HepG2 (cell line): Measurements from ENCODE around the gene PNP. TPM values are rescaled to one million over a fixed set of nuclear protein-coding genes. Genes with fewer than 3 reads are reported as not detected.
A peak's percentile ranks its signal among the peaks of the same experiment; 100 is the strongest.

Source experiments
- CBX5 ChIP-seq: sonication (generic); formaldehyde crosslinking; IDR thresholded peaks from 2 replicates; pipeline ENCODE4 v1.4.0; 2020; ENCODE audit warnings: missing genetic modification reagents, borderline replicate concordance
- CC2D1A ChIP-seq: sonication (generic); formaldehyde crosslinking; IDR thresholded peaks from 2 replicates; pipeline ENCODE4 v1.8.1; 2023; ENCODE audit warnings: mild to moderate bottlenecking, missing genetic modification reagents
- CEBPG ChIP-seq: IDR thresholded peaks from 2 replicates; pipeline ENCODE4 v1.6.1; 2016
- ELF1 ChIP-seq: sonication (generic); formaldehyde crosslinking; IDR thresholded peaks from 2 replicates; pipeline ENCODE4 v1.4.0; 2020; ENCODE audit warnings: missing genetic modification reagents
- FOXC1 ChIP-seq: sonication (generic); formaldehyde crosslinking; IDR thresholded peaks from 2 replicates; pipeline ENCODE4 v1.8.0; 2022; ENCODE audit warnings: mild to moderate bottlenecking, missing genetic modification reagents, borderline replicate concordance
- FOXO1 ChIP-seq: sonication (generic); formaldehyde crosslinking; IDR thresholded peaks from 2 replicates; pipeline ENCODE4 v1.4.0; 2020; ENCODE audit warnings: missing genetic modification reagents
- KLF6 ChIP-seq: IDR thresholded peaks from 2 replicates; pipeline ENCODE4 v1.8.0; 2016; ENCODE audit warnings: missing biosample characterization, missing genetic modification reagents
- MEIS2 ChIP-seq: sonication (generic); formaldehyde crosslinking; IDR thresholded peaks from 2 replicates; pipeline ENCODE4 v1.9.0; 2021; ENCODE audit warnings: mild to moderate bottlenecking, missing genetic modification reagents
- NRL ChIP-seq: sonication (generic); formaldehyde crosslinking; IDR thresholded peaks from 2 replicates; pipeline ENCODE4 v1.5.0; 2020; ENCODE audit warnings: missing genetic modification reagents, mild to moderate bottlenecking, moderate library complexity, borderline replicate concordance
- ZBTB3 ChIP-seq: sonication (generic); formaldehyde crosslinking; IDR thresholded peaks from 2 replicates; pipeline ENCODE4 v1.4.0; 2020; ENCODE audit warnings: low read depth, mild to moderate bottlenecking, moderate library complexity, missing genetic modification reagents, borderline replicate concordance
- ZNF430 ChIP-seq: sonication (generic); formaldehyde crosslinking; IDR thresholded peaks from 2 replicates; pipeline ENCODE4 v1.9.0; 2021; ENCODE audit warnings: mild to moderate bottlenecking, missing genetic modification reagents
- ZSCAN29 ChIP-seq: sonication (generic); formaldehyde crosslinking; conservative IDR thresholded peaks from 2 replicates; pipeline ENCODE4 v1.4.0; 2020; ENCODE audit warnings: mild to moderate bottlenecking, missing genetic modification reagents
- polyA plus RNA-seq, 8 experiments: library from polyadenylated mRNA; depleted of rRNA in 3 of 8; stranded (reverse) in 7 of 8; unstranded in 1 of 8; fragments of >200 nt; fragmentation: Illumina TruSeq in 4 of 8; extraction: Trizol in 4 of 8; gene quantifications; 2 replicates each; pipeline versions ENCODE4 v1.2.1 to v1.2.3, GENCODE V29; 2011 to 2016; ENCODE audit warnings: low read depth in 4 of 8, missing spikeins in 1 of 8, mixed read lengths in 1 of 8; ENCODE audit not compliant: insufficient read depth in 1 of 8
- total RNA-seq, 5 experiments: library from RNA; depleted of rRNA; stranded (reverse); fragments of >200 nt; fragmentation: Illumina TruSeq; extraction: Trizol; gene quantifications; 2 replicates each; pipeline ENCODE4 v1.2.3, GENCODE V29; 2016; ENCODE audit warnings: low read depth in 1 of 5
- TF ChIP-seq, protein P1 (sequence below): sonication (generic); formaldehyde crosslinking; IDR thresholded peaks from 2 replicates; pipeline ENCODE4 v1.5.0; 2020; ENCODE audit warnings: mild to moderate bottlenecking, missing genetic modification reagents, borderline replicate concordance
- TF ChIP-seq, protein P2 (sequence below): sonication (generic); formaldehyde crosslinking; IDR thresholded peaks from 2 replicates; pipeline ENCODE4 v1.8.1; 2023; ENCODE audit warnings: mild to moderate bottlenecking, missing genetic modification reagents
- TF ChIP-seq, protein P3 (sequence below): sonication (generic); formaldehyde crosslinking; IDR thresholded peaks from 2 replicates; pipeline ENCODE4 v1.4.0; 2020; ENCODE audit warnings: mild to moderate bottlenecking, missing genetic modification reagents
- TF ChIP-seq, protein P4 (sequence below): sonication (generic); formaldehyde crosslinking; IDR thresholded peaks from 2 replicates; pipeline ENCODE4 v1.5.1; 2020; ENCODE audit warnings: mild to moderate bottlenecking, moderate library complexity, missing genetic modification reagents
- TF ChIP-seq, protein P5 (sequence below): sonication (generic); formaldehyde crosslinking; IDR thresholded peaks from 2 replicates; pipeline ENCODE4 v1.4.0; 2020; ENCODE audit warnings: mild to moderate bottlenecking, missing genetic modification reagents, borderline replicate concordance

The PNP gene
- total and polyA plus RNA-seq, 2 of the 13 experiments (the other 11 are each of a cell fraction or from before 2014, with no cell fraction given) = 45.4 to 74.8 TPM

DNA sequence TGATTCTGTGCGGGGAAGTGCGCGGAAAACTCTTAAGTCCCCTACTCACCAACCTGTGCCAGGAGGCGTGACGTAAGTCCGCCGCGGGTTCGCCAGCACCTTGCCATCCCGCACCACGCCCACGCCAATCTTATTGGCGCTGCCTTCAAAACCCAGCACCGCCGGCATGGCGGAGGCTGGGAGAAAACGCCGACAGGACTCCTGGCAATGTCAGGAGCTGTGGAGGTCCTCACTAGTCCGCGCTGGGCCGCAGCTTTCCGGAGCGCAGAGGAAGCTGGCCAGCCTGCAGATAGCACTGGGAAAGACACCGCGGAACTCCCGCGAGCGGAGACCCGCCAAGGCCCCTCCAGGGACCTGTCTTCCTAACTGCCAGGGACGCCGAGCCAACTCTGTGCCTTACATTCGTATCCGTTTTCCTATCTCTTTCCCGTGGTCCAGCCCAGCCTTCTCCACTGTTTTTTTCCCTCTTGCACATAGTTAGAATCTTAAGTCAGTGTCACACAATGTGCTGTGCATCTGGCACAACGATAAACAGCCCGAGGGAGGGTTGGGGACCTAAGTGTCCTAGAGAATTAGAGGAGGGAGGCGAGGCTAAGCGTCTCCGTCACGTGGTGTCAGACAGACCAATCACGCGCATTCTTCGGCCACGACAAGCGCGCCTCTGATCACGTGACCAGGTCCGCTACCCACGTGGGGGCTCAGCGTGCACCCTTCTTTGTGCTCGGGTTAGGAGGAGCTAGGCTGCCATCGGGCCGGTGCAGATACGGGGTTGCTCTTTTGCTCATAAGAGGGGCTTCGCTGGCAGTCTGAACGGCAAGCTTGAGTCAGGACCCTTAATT lies 14.5 kb upstream of the PNP start, which contains the start of the genes APEX1 and OSGEP (continued):
- TF ChIP-seq, protein P1, sequence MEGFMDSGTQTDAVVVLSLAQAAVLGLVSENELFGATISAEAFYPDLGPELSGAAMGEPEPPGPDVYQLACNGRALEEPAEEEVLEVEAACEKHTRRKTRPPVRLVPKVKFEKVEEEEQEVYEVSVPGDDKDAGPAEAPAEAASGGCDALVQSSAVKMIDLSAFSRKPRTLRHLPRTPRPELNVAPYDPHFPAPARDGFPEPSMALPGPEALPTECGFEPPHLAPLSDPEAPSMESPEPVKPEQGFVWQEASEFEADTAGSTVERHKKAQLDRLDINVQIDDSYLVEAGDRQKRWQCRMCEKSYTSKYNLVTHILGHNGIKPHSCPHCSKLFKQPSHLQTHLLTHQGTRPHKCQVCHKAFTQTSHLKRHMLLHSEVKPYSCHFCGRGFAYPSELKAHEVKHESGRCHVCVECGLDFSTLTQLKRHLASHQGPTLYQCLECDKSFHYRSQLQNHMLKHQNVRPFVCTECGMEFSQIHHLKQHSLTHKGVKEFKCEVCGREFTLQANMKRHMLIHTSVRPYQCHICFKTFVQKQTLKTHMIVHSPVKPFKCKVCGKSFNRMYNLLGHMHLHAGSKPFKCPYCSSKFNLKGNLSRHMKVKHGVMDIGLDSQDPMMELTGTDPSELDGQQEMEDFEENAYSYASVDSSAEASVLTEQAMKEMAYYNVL (CRISPR knock-in tag) = peak; percentile 45; the same call in 1 of the 2 replicates
- TF ChIP-seq, protein P2, sequence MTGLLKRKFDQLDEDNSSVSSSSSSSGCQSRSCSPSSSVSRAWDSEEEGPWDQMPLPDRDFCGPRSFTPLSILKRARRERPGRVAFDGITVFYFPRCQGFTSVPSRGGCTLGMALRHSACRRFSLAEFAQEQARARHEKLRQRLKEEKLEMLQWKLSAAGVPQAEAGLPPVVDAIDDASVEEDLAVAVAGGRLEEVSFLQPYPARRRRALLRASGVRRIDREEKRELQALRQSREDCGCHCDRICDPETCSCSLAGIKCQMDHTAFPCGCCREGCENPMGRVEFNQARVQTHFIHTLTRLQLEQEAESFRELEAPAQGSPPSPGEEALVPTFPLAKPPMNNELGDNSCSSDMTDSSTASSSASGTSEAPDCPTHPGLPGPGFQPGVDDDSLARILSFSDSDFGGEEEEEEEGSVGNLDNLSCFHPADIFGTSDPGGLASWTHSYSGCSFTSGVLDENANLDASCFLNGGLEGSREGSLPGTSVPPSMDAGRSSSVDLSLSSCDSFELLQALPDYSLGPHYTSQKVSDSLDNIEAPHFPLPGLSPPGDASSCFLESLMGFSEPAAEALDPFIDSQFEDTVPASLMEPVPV (CRISPR knock-in tag) = peak; percentile 47; the same call in 1 of the 2 replicates
- peak; percentile 81; the same call in 1 of the 2 replicates for TF ChIP-seq ZSCAN29
- TF ChIP-seq, protein P3, sequence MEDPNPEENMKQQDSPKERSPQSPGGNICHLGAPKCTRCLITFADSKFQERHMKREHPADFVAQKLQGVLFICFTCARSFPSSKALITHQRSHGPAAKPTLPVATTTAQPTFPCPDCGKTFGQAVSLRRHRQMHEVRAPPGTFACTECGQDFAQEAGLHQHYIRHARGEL (CRISPR knock-in tag) = peak; percentile 51; the same call in 1 of the 2 replicates
- TF ChIP-seq, protein P4, sequence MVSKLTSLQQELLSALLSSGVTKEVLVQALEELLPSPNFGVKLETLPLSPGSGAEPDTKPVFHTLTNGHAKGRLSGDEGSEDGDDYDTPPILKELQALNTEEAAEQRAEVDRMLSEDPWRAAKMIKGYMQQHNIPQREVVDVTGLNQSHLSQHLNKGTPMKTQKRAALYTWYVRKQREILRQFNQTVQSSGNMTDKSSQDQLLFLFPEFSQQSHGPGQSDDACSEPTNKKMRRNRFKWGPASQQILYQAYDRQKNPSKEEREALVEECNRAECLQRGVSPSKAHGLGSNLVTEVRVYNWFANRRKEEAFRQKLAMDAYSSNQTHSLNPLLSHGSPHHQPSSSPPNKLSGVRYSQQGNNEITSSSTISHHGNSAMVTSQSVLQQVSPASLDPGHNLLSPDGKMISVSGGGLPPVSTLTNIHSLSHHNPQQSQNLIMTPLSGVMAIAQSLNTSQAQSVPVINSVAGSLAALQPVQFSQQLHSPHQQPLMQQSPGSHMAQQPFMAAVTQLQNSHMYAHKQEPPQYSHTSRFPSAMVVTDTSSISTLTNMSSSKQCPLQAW (CRISPR knock-in tag) = peak; percentile 69; the same call in 1 of the 2 replicates
- TF ChIP-seq KLF6 (CRISPR knock-in tag) = peak; percentile 65; the same call in 1 of the 2 replicates
- peak; percentile 63 for TF ChIP-seq FOXC1 (CRISPR knock-in tag)
- peak; percentile 26; the same call in 1 of the 2 replicates for TF ChIP-seq ELF1 (CRISPR knock-in tag)
- TF ChIP-seq NRL (CRISPR knock-in tag) = peak; percentile 62
- TF ChIP-seq, protein P5, sequence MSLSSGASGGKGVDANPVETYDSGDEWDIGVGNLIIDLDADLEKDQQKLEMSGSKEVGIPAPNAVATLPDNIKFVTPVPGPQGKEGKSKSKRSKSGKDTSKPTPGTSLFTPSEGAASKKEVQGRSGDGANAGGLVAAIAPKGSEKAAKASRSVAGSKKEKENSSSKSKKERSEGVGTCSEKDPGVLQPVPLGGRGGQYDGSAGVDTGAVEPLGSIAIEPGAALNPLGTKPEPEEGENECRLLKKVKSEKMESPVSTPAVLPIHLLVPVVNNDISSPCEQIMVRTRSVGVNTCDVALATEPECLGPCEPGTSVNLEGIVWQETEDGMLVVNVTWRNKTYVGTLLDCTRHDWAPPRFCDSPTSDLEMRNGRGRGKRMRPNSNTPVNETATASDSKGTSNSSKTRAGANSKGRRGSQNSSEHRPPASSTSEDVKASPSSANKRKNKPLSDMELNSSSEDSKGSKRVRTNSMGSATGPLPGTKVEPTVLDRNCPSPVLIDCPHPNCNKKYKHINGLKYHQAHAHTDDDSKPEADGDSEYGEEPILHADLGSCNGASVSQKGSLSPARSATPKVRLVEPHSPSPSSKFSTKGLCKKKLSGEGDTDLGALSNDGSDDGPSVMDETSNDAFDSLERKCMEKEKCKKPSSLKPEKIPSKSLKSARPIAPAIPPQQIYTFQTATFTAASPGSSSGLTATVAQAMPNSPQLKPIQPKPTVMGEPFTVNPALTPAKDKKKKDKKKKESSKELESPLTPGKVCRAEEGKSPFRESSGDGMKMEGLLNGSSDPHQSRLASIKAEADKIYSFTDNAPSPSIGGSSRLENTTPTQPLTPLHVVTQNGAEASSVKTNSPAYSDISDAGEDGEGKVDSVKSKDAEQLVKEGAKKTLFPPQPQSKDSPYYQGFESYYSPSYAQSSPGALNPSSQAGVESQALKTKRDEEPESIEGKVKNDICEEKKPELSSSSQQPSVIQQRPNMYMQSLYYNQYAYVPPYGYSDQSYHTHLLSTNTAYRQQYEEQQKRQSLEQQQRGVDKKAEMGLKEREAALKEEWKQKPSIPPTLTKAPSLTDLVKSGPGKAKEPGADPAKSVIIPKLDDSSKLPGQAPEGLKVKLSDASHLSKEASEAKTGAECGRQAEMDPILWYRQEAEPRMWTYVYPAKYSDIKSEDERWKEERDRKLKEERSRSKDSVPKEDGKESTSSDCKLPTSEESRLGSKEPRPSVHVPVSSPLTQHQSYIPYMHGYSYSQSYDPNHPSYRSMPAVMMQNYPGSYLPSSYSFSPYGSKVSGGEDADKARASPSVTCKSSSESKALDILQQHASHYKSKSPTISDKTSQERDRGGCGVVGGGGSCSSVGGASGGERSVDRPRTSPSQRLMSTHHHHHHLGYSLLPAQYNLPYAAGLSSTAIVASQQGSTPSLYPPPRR (CRISPR knock-in tag) = peak; percentile 59; the same call in 1 of the 2 replicates
- TF ChIP-seq CEBPG (CRISPR knock-in tag) = peak; percentile 33; the same call in 1 of the 2 replicates
- no peak for TF ChIP-seq CC2D1A (CRISPR knock-in tag)
- TF ChIP-seq MEIS2 = peak; percentile 39
- TF ChIP-seq FOXO1 (CRISPR knock-in tag) = peak; percentile 17; the same call in 1 of the 2 replicates
- TF ChIP-seq ZBTB3 = no peak
- peak; percentile 88; the same call in 1 of the 2 replicates for TF ChIP-seq CBX5 (CRISPR knock-in tag)
- peak; percentile 87 for TF ChIP-seq ZNF430 (CRISPR knock-in tag)
